Brain microvascular endothelial cell (primary cell): Measurements from ENCODE around the gene ATR.
"Not testable (repeated sequence)": the region's sequence is repeated elsewhere in the genome, so short reads cannot be mapped to it uniquely, and the experiment has no call there.

Experiments used
- DNase-seq: peaks from one replicate; pipeline ENCODE4 v3.0.0-alpha.2; 2020
- H3K27ac ChIP-seq: fragments of 250-450 bp; sonication (Bioruptor Pico); 2 replicates; pipeline ENCODE4 v1.5.1; 2020; ENCODE audit warnings: mild to moderate bottlenecking, moderate library complexity
- H3K27me3 ChIP-seq: fragments of 250-450 bp; sonication (Bioruptor Pico); replicated peaks from 2 replicates; pipeline ENCODE4 v1.5.1; 2020; ENCODE audit warnings: mild to moderate bottlenecking
- H3K36me3 ChIP-seq: fragments of 250-450 bp; sonication (Bioruptor Pico); replicated peaks from 2 replicates; pipeline ENCODE4 v1.5.1; 2020; ENCODE audit warnings: mild to moderate bottlenecking
- H3K4me3 ChIP-seq: 2 replicates; pipeline ENCODE4 v1.5.1; 2011; ENCODE audit warnings: low read depth, mild to moderate bottlenecking, control low read depth, low read length, moderate library complexity
- CTCF ChIP-seq: IDR thresholded peaks from 2 replicates; pipeline ENCODE4 v1.5.1; 2011; ENCODE audit warnings: low read depth, mild to moderate bottlenecking, moderate library complexity, low read length, control low read depth, inconsistent platforms; ENCODE audit errors: missing control alignments
- in situ Hi-C: cut with HindIII; loops from 2 replicates; pipeline ENCODE4 v1.10.0; 2017; ENCODE audit warnings: low sequenced_read_pairs, low pct_ligation_motif_present

ATR gene

DNA sequence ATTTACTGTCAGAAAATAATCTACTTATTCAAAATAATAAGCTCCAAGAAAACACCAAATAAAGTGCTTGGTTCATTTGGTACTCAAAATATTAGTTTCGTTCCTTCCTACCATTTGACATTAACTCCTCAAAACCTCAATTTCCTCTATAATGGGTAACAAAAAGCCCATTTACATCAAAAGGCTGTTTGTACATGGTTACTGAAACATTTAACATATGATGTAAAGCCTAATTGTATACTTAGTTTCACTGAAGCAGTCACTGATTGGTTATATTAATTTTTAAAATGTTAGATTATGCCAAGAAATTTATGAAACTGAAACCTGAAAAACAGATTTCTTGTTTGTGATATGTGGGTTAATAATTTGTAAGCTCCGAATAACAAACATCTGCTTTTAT is 145.4 kb downstream of the ATR start:
- peaks cover 11% of the 10 kb centered on the region for H3K36me3 ChIP-seq
- TF ChIP-seq CTCF, result no peak
- H3K27ac ChIP-seq, result no peak overlapping the region
- in situ Hi-C loops, result no loop called here
- H3K27me3 ChIP-seq, result no peaks in the 10 kb centered on the region
- H3K4me3 ChIP-seq, result no peak overlapping the region
- no peak for DNase-seq

GRCh38 chr3:142429582-142429981 is 149.0 kb downstream of the ATR start:
- Histone ChIP-seq H3K36me3 (peaks cover 11% of the 10 kb centered on the region), H3K4me3 (no peak overlapping the region)

DNA sequence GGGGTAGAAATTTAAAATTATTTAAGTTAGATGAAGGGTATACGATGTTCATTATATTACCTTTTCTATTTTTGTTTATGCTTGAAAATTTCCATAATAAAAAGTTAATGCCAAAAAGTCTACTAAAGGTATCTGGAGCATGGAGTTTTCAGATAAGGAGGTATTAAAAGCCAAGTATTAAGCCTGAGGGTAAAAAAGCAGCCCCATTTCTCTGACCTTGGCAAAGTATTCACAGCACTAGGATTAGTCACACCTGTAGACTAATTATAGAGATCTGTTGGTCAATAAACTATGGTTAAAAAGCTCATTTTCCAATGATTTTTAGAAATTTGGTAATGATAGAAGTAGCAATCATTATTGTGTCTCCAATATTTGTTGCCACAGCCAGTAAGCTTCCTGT is 153.8 kb downstream of the ATR start:
- no peak for TF ChIP-seq CTCF
- no peak for DNase-seq
- H3K4me3 ChIP-seq, result no peak overlapping the region
- no peaks in the 10 kb centered on the region for H3K27me3 ChIP-seq
- in situ Hi-C loops, result no loop called here
- no peak overlapping the region for H3K27ac ChIP-seq
- peaks cover 3% of the 10 kb centered on the region for H3K36me3 ChIP-seq

More at GRCh38 chr3:142429582-142429981, 149.0 kb downstream of the ATR start:
- in situ Hi-C loops, result no loop called here
- TF ChIP-seq CTCF, result no peak
- Histone ChIP-seq H3K27me3 (no peaks in the 10 kb centered on the region), H3K27ac (no peak overlapping the region)
- no peak for DNase-seq

DNA sequence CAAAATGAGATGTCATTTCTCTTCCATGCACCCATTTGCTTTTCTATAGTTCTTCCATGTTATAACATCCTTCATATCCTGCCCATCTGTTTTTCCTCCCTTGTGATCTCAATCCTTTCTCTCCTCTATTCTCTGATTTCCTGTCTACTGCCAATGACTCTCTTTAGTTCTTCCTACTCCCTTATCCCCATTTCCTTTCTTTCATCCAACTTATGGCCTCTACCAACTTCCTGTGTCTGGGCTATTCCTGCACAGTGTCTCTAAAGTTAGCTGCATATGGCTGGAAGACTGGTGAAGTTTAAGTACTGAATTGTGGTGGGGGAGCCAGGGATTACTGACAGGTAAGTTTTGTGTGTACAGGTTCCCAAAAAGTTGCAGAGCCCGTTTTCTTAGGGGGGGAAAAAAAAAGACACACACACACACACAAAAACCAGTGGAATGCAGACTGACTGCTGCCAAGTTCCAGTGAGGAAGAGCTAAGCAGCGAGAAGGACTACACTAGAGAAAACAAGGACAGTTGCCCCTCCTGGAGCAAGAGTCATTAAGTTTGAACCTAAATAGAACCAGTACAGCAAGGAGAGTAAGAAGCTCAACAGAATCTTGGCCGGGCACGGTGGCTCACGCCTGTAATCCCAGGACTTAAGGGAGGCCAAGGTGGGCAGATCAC is 159.5 kb downstream of the ATR start:
- in situ Hi-C loops, result no loop called here
- peaks cover 16% of the 10 kb centered on the region for H3K36me3 ChIP-seq
- H3K4me3 ChIP-seq, result no peak overlapping the region
- TF ChIP-seq CTCF, result no peak
- H3K27ac ChIP-seq, result no peak overlapping the region
- H3K27me3 ChIP-seq, result no peaks in the 10 kb centered on the region
- DNase-seq, result no peak

DNA sequence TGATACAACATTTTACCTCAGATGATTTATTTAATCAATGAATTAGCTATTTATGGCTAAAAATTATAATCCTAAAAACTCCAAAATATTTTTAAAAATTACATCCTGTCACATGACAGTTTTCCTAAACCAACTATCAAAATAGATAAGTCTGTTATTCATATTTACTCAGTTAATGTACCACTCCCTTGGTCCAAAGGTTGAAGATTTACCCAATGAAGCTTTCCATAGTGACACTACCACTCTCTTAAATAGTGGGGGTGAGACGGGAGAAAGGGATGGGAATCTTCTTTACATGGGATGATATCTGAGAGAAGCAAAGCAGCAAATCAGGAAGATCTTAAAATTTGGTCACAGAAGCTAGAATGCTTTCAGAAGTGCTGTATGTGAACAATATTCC is 161.2 kb downstream of the ATR start:
- H3K27me3 ChIP-seq, result no peaks in the 10 kb centered on the region
- no peak for DNase-seq
- TF ChIP-seq CTCF, result no peak
- H3K27ac ChIP-seq, result no peak overlapping the region
- peaks cover 15% of the 10 kb centered on the region for H3K36me3 ChIP-seq
- no peak overlapping the region for H3K4me3 ChIP-seq
- in situ Hi-C loops, result no loop called here

GRCh38 chr3:142400537-142400936 is 178.0 kb downstream of the ATR start:
- H3K27me3 ChIP-seq, in situ Hi-C loops, DNase-seq, H3K27ac ChIP-seq, H3K4me3 ChIP-seq: not testable (repeated sequence)
- peaks cover 10% of the 10 kb centered on the region for H3K36me3 ChIP-seq
